HEK293 (cell line): Measurements from ENCODE around the gene PPM1F.
A peak's percentile ranks its signal among the peaks of the same experiment; 100 is the strongest.

Experiments
- BCL11A ChIP-seq: fragments of 450-650 bp; formaldehyde crosslinking; IDR thresholded peaks from 2 replicates; pipeline ENCODE4 v1.5.1; 2016; ENCODE audit warnings: low read depth, missing biosample characterization, missing genetic modification characterization
- EGR2 ChIP-seq: fragments of 450-650 bp; formaldehyde crosslinking; IDR thresholded peaks from 2 replicates; pipeline ENCODE4 v1.5.1; 2016; ENCODE audit warnings: low read depth, missing biosample characterization, missing genetic modification characterization
- GLI4 ChIP-seq: fragments of 450-650 bp; formaldehyde crosslinking; IDR thresholded peaks from 2 replicates; pipeline ENCODE4 v1.5.1; 2016; ENCODE audit warnings: missing biosample characterization, missing genetic modification characterization
- HIC1 ChIP-seq: fragments of 450-650 bp; formaldehyde crosslinking; IDR thresholded peaks from 2 replicates; pipeline ENCODE4 v1.5.1; 2016; ENCODE audit warnings: missing biosample characterization, missing genetic modification characterization
- HOXD13 ChIP-seq: sonication (generic); formaldehyde crosslinking; IDR thresholded peaks from 2 replicates; pipeline ENCODE4 v1.8.0; 2022; ENCODE audit warnings: missing genetic modification reagents, borderline replicate concordance
- KLF7 ChIP-seq: fragments of 450-650 bp; formaldehyde crosslinking; IDR thresholded peaks from 2 replicates; pipeline ENCODE4 v1.5.1; 2016; ENCODE audit warnings: missing biosample characterization, missing genetic modification characterization, borderline replicate concordance
- SETDB1 ChIP-seq: IDR thresholded peaks from one replicate; pipeline ENCODE4 v1.6.1; 2017; ENCODE audit warnings: mild to moderate bottlenecking, low read length, moderate library complexity, mixed read lengths; ENCODE audit not compliant: insufficient read length
- SP7 ChIP-seq: fragments of 450-650 bp; formaldehyde crosslinking; IDR thresholded peaks from 2 replicates; pipeline ENCODE4 v1.5.1; 2016; ENCODE audit warnings: missing biosample characterization, missing genetic modification characterization
- ZFHX2 ChIP-seq: fragments of 450-650 bp; formaldehyde crosslinking; conservative IDR thresholded peaks from 2 replicates; pipeline ENCODE4 v1.5.1; 2016; ENCODE audit warnings: missing biosample characterization, missing genetic modification characterization
- ZFP3 ChIP-seq: fragments of 450-650 bp; formaldehyde crosslinking; IDR thresholded peaks from 2 replicates; pipeline ENCODE4 v1.5.1; 2016; ENCODE audit warnings: low read depth, missing biosample characterization, missing genetic modification characterization
- ZIC2 ChIP-seq: fragments of 450-650 bp; formaldehyde crosslinking; IDR thresholded peaks from 2 replicates; pipeline ENCODE4 v1.5.1; 2016; ENCODE audit warnings: missing biosample characterization, missing genetic modification characterization
- ZNF133 ChIP-seq: fragments of 450-650 bp; formaldehyde crosslinking; IDR thresholded peaks from 2 replicates; pipeline ENCODE4 v1.5.1; 2016; ENCODE audit warnings: missing biosample characterization, missing genetic modification characterization
- ZNF155 ChIP-seq: fragments of 450-650 bp; formaldehyde crosslinking; IDR thresholded peaks from 2 replicates; pipeline ENCODE4 v1.5.1; 2016; ENCODE audit warnings: missing biosample characterization, missing genetic modification characterization
- ZNF184 ChIP-seq: fragments of 450-650 bp; IDR thresholded peaks from 2 replicates; pipeline ENCODE4 v1.5.1; 2018; ENCODE audit warnings: missing biosample characterization, mild to moderate bottlenecking, missing genetic modification characterization
- ZNF274 ChIP-seq, 2 experiments: fragments of 200-500 bp in 1 of 2; fragments of 450-650 bp in 1 of 2; sonication (Bioruptor generic) in 1 of 2; formaldehyde crosslinking in 1 of 2; IDR thresholded peaks; 2 replicates each; pipeline versions ENCODE4 v1.5.1 to v1.6.1; 2014 to 2016; ENCODE audit warnings: borderline replicate concordance in 1 of 2, inconsistent platforms in 1 of 2, low read length in 1 of 2, missing biosample characterization in 1 of 2, missing genetic modification characterization in 1 of 2
- ZNF292 ChIP-seq: fragments of 450-650 bp; formaldehyde crosslinking; IDR thresholded peaks from 2 replicates; pipeline ENCODE4 v1.5.1; 2016; ENCODE audit warnings: low read depth, missing biosample characterization, missing genetic modification characterization, borderline replicate concordance
- ZNF354C ChIP-seq: fragments of 450-650 bp; formaldehyde crosslinking; IDR thresholded peaks from 2 replicates; pipeline ENCODE4 v1.5.1; 2016; ENCODE audit warnings: missing biosample characterization, missing genetic modification characterization, low read depth, borderline replicate concordance
- ZNF404 ChIP-seq: fragments of 450-650 bp; formaldehyde crosslinking; IDR thresholded peaks from 2 replicates; pipeline ENCODE4 v1.5.1; 2017; ENCODE audit warnings: missing biosample characterization, missing genetic modification characterization
- ZNF416 ChIP-seq: fragments of 450-650 bp; formaldehyde crosslinking; IDR thresholded peaks from 2 replicates; pipeline ENCODE4 v1.5.1; 2016; ENCODE audit warnings: missing biosample characterization, missing genetic modification characterization
- ZNF426 ChIP-seq: fragments of 450-650 bp; formaldehyde crosslinking; IDR thresholded peaks from 2 replicates; pipeline ENCODE4 v1.5.1; 2017; ENCODE audit warnings: missing biosample characterization, missing genetic modification characterization, mild to moderate bottlenecking, inconsistent platforms, moderate library complexity
- ZNF473 ChIP-seq: fragments of 450-650 bp; formaldehyde crosslinking; IDR thresholded peaks from 2 replicates; pipeline ENCODE4 v1.5.1; 2017; ENCODE audit warnings: missing biosample characterization, missing genetic modification characterization
- ZNF561 ChIP-seq: fragments of 450-650 bp; IDR thresholded peaks from 2 replicates; pipeline ENCODE4 v1.5.1; 2018; ENCODE audit warnings: missing biosample characterization, missing genetic modification characterization, borderline replicate concordance
- ZNF658 ChIP-seq: fragments of 450-650 bp; formaldehyde crosslinking; IDR thresholded peaks from 2 replicates; pipeline ENCODE4; 2016; ENCODE audit warnings: missing biosample characterization, missing genetic modification characterization
- ZNF664 ChIP-seq: fragments of 450-650 bp; formaldehyde crosslinking; IDR thresholded peaks from 2 replicates; pipeline ENCODE4 v1.5.1; 2016; ENCODE audit warnings: missing biosample characterization, missing genetic modification characterization
- ZNF670 ChIP-seq: fragments of 450-650 bp; formaldehyde crosslinking; IDR thresholded peaks from 2 replicates; pipeline ENCODE4 v1.5.1; 2016; ENCODE audit warnings: missing biosample characterization, missing genetic modification characterization, low read depth
- ZNF747 ChIP-seq: fragments of 450-650 bp; formaldehyde crosslinking; IDR thresholded peaks from 2 replicates; pipeline ENCODE4 v1.5.1; 2016; ENCODE audit warnings: missing biosample characterization, missing genetic modification characterization
- ZNF830 ChIP-seq: fragments of 450-650 bp; IDR thresholded peaks from 2 replicates; pipeline ENCODE4 v1.5.0; 2018; ENCODE audit warnings: missing biosample characterization, missing genetic modification characterization, low read depth, mild to moderate bottlenecking, moderate library complexity
- ZSCAN5A ChIP-seq: fragments of 450-650 bp; formaldehyde crosslinking; IDR thresholded peaks from 2 replicates; pipeline ENCODE4 v1.5.1; 2016; ENCODE audit warnings: missing biosample characterization, missing genetic modification characterization
- TF ChIP-seq, protein P1 (sequence below): fragments of 450-650 bp; formaldehyde crosslinking; IDR thresholded peaks from 2 replicates; pipeline ENCODE4 v1.5.1; 2016; ENCODE audit warnings: missing biosample characterization, missing genetic modification characterization
- TF ChIP-seq, protein P2 (sequence below): IDR thresholded peaks from 2 replicates; pipeline ENCODE4 v1.6.1; 2011; ENCODE audit warnings: mild to moderate bottlenecking, low read depth, low read length, borderline replicate concordance

The PPM1F gene

DNA sequence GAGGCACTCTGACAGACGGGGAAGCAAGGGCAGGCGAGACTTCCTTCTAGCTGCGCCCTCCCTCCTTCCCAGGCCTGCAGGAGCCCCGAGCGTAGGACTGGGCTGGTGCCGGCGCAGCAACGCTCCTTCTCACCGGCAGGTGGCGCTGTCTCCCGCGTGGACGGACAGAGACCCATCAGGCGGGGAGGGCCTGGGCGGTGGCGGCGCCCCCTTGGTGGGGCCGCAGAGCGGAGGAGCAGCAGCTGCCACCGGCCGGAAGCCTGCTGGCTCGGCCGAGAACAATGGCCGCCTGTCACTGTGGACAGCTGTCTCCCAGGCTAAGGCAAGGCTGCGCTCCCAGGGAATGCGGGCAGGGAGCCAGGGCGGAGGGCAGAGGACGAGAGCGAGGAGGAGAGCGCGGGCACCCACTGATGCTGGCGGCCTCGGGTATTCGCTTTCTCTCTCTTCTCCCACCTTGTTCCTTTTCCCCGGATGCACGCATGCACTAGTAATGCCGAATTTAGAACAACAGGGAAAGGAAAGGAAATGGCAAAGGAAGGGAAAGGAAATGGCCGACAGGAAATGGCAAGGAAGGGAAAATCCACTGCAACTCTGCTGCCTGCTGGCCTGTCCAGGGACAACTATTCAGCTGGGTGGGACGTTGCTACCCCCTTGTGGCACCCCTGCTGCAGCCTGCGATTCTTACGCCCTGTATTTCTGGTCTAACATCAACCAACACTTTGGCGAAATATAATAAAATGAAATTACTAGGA, 14.4 kb downstream of the PPM1F start (continued):
- TF ChIP-seq ZSCAN5A (tag by site-specific recombination) (no peak), HIC1 (tag by site-specific recombination) (peak; percentile 90), ZNF658 (tag by site-specific recombination) (no peak), ZNF274 (IDR thresholded peaks at IDR 0.05; ENCODE audit: low read length) (no peak), ZNF274 (tag by site-specific recombination; IDR thresholded peaks at IDR 0.05; ENCODE audit: borderline replicate concordance) (no peak), ZIC2 (tag by site-specific recombination) (peak; percentile 66; the same call in 1 of the 2 replicates), ZNF416 (tag by site-specific recombination) (no peak), ZNF133 (no peak), ZNF747 (no peak), ZFP3 (tag by site-specific recombination) (no peak), ZNF155 (tag by site-specific recombination) (no peak), SP7 (tag by site-specific recombination) (peak; percentile 73), ZNF292 (tag by site-specific recombination) (no peak), ZNF354C (no peak), ZNF184 (no peak), GLI4 (no peak), SETDB1 (no peak), ZNF830 (tag by site-specific recombination) (no peak), EGR2 (peak; percentile 70), ZNF404 (tag by site-specific recombination) (no peak), ZNF670 (no peak), ZNF473 (tag by site-specific recombination) (no peak), HOXD13 (no peak), KLF7 (tag by site-specific recombination) (peak; percentile 83; the same call in 1 of the 2 replicates), ZNF426 (tag by site-specific recombination) (no peak), BCL11A (tag by site-specific recombination) (peak; percentile 77; the same call in 1 of the 2 replicates), ZNF664 (tag by site-specific recombination) (no peak), ZNF561 (tag by site-specific recombination) (peak; percentile 56; the same call in 1 of the 2 replicates), ZFHX2 (tag by site-specific recombination) (peak; percentile 82)
- TF ChIP-seq, protein P1, sequence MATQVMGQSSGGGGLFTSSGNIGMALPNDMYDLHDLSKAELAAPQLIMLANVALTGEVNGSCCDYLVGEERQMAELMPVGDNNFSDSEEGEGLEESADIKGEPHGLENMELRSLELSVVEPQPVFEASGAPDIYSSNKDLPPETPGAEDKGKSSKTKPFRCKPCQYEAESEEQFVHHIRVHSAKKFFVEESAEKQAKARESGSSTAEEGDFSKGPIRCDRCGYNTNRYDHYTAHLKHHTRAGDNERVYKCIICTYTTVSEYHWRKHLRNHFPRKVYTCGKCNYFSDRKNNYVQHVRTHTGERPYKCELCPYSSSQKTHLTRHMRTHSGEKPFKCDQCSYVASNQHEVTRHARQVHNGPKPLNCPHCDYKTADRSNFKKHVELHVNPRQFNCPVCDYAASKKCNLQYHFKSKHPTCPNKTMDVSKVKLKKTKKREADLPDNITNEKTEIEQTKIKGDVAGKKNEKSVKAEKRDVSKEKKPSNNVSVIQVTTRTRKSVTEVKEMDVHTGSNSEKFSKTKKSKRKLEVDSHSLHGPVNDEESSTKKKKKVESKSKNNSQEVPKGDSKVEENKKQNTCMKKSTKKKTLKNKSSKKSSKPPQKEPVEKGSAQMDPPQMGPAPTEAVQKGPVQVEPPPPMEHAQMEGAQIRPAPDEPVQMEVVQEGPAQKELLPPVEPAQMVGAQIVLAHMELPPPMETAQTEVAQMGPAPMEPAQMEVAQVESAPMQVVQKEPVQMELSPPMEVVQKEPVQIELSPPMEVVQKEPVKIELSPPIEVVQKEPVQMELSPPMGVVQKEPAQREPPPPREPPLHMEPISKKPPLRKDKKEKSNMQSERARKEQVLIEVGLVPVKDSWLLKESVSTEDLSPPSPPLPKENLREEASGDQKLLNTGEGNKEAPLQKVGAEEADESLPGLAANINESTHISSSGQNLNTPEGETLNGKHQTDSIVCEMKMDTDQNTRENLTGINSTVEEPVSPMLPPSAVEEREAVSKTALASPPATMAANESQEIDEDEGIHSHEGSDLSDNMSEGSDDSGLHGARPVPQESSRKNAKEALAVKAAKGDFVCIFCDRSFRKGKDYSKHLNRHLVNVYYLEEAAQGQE (tag by site-specific recombination): no peak
- TF ChIP-seq, protein P2, sequence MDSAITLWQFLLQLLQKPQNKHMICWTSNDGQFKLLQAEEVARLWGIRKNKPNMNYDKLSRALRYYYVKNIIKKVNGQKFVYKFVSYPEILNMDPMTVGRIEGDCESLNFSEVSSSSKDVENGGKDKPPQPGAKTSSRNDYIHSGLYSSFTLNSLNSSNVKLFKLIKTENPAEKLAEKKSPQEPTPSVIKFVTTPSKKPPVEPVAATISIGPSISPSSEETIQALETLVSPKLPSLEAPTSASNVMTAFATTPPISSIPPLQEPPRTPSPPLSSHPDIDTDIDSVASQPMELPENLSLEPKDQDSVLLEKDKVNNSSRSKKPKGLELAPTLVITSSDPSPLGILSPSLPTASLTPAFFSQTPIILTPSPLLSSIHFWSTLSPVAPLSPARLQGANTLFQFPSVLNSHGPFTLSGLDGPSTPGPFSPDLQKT: no peak
